H9 (cell line): ENCODE results near the gene ATP1A4. TPM values are rescaled to one million over a fixed set of nuclear protein-coding genes. Genes with fewer than 3 reads are reported as not detected.

Experiments
- DNase-seq: peaks from one replicate; pipeline ENCODE4 v3.0.0-alpha.2; 2017
- H2AFZ ChIP-seq: one replicate; pipeline ENCODE4 v1.6.1; 2013; ENCODE audit warnings: mild to moderate bottlenecking, low read length, control low read depth, moderate library complexity
- H2AK5ac ChIP-seq: 2 replicates; pipeline ENCODE4 v1.6.1; 2013; ENCODE audit warnings: low read length, control low read depth, mixed read lengths; ENCODE audit not compliant: insufficient read length
- H2BK120ac ChIP-seq: one replicate; pipeline ENCODE4 v1.6.1; 2013; ENCODE audit warnings: low read depth, mild to moderate bottlenecking, low read length, control low read depth, inconsistent platforms; ENCODE audit not compliant: poor library complexity, severe bottlenecking
- H2BK12ac ChIP-seq: 2 replicates; pipeline ENCODE4 v1.6.1; 2013; ENCODE audit warnings: low read length, control low read depth, mixed read lengths, low read depth; ENCODE audit not compliant: insufficient read length
- H2BK15ac ChIP-seq: 2 replicates; pipeline ENCODE4 v1.6.1; 2013; ENCODE audit warnings: low read depth, low read length, control low read depth
- H2BK20ac ChIP-seq: one replicate; pipeline ENCODE4 v1.6.1; 2013; ENCODE audit warnings: low read depth, mild to moderate bottlenecking, low read length, control low read depth, inconsistent platforms; ENCODE audit not compliant: poor library complexity, severe bottlenecking
- H2BK5ac ChIP-seq: 2 replicates; pipeline ENCODE4 v1.6.1; 2013; ENCODE audit warnings: low read length, control low read depth, mixed read lengths; ENCODE audit not compliant: insufficient read length
- H3K14ac ChIP-seq: 2 replicates; pipeline ENCODE4 v1.6.1; 2013; ENCODE audit warnings: low read length, control low read depth; ENCODE audit not compliant: insufficient read depth
- H3K18ac ChIP-seq: 2 replicates; pipeline ENCODE4 v1.6.1; 2013; ENCODE audit warnings: low read depth, mild to moderate bottlenecking, mixed read lengths, low read length, control low read depth; ENCODE audit not compliant: insufficient read length
- H3K23ac ChIP-seq: 2 replicates; pipeline ENCODE4 v1.6.1; 2013; ENCODE audit warnings: low read length, control low read depth, mixed read lengths, low read depth; ENCODE audit not compliant: insufficient read length
- H3K23me2 ChIP-seq: 2 replicates; pipeline ENCODE4 v1.6.1; 2013; ENCODE audit warnings: low read depth, mild to moderate bottlenecking, mixed read lengths, low read length, control low read depth; ENCODE audit not compliant: insufficient read length, poor library complexity, severe bottlenecking
- H3K27ac ChIP-seq: 2 replicates; pipeline ENCODE4 v1.5.1; 2013; ENCODE audit warnings: low read length, control low read depth, mixed read lengths, low read depth; ENCODE audit not compliant: insufficient read length
- H3K27me3 ChIP-seq: 2 replicates; pipeline ENCODE4 v1.6.1; 2013; ENCODE audit warnings: low read length, control low read depth, inconsistent platforms; ENCODE audit not compliant: insufficient read depth
- H3K4ac ChIP-seq: 2 replicates; pipeline ENCODE4 v1.6.1; 2013; ENCODE audit warnings: low read depth, mild to moderate bottlenecking, control low read depth, inconsistent platforms, low read length, moderate library complexity
- H3K4me1 ChIP-seq: 2 replicates; pipeline ENCODE4 v1.6.1; 2013; ENCODE audit warnings: low read length, control low read depth, inconsistent platforms; ENCODE audit not compliant: insufficient read depth
- H3K4me2 ChIP-seq: 2 replicates; pipeline ENCODE4 v1.6.1; 2013; ENCODE audit warnings: low read length, control low read depth, mixed read lengths; ENCODE audit not compliant: insufficient read length, insufficient read depth
- H3K56ac ChIP-seq: 2 replicates; pipeline ENCODE4 v1.6.1; 2013; ENCODE audit warnings: low read depth, mild to moderate bottlenecking, mixed read lengths, low read length, control low read depth; ENCODE audit not compliant: insufficient read length
- H3K79me1 ChIP-seq: 2 replicates; pipeline ENCODE4 v1.6.1; 2013; ENCODE audit warnings: low read depth, mild to moderate bottlenecking, moderate library complexity, low read length, control low read depth, inconsistent platforms; ENCODE audit not compliant: insufficient read depth, poor library complexity, severe bottlenecking
- H3K79me2 ChIP-seq: 2 replicates; pipeline ENCODE4 v1.6.1; 2013; ENCODE audit warnings: low read length, control low read depth, inconsistent platforms; ENCODE audit not compliant: insufficient read depth
- H3K9ac ChIP-seq: 2 replicates; pipeline ENCODE4 v1.6.1; 2013; ENCODE audit warnings: low read length, control low read depth, mixed read lengths; ENCODE audit not compliant: insufficient read length; ENCODE audit errors: extremely low read depth
- H3K9me3 ChIP-seq: one replicate; pipeline ENCODE4 v1.6.1; 2013; ENCODE audit warnings: low read depth, low read length, inconsistent platforms; ENCODE audit not compliant: control insufficient read depth
- H3T11ph ChIP-seq: one replicate; pipeline ENCODE4 v1.6.1; 2013; ENCODE audit warnings: mild to moderate bottlenecking, low read length, control low read depth, inconsistent platforms
- H4K20me1 ChIP-seq: one replicate; pipeline ENCODE4 v1.6.1; 2013; ENCODE audit not compliant: control insufficient read depth, insufficient read length, insufficient read depth
- H4K5ac ChIP-seq: 2 replicates; pipeline ENCODE4 v1.6.1; 2013; ENCODE audit warnings: low read depth, mild to moderate bottlenecking, mixed read lengths, low read length, control low read depth; ENCODE audit not compliant: insufficient read length
- H4K8ac ChIP-seq: replicated peaks from 2 replicates; pipeline ENCODE4 v1.6.1; 2013; ENCODE audit warnings: low read length, control low read depth, mixed read lengths, low read depth; ENCODE audit not compliant: insufficient read length
- H4K91ac ChIP-seq: 2 replicates; pipeline ENCODE4 v1.6.1; 2013; ENCODE audit warnings: low read depth, mild to moderate bottlenecking, moderate library complexity, mixed read lengths, low read length, control low read depth; ENCODE audit not compliant: insufficient read length
- H3K27ac Mint-ChIP-seq, 3 experiments: 2 replicates in 2 of 3; 3 replicates in 1 of 3; pipeline ENCODE4 v1.8.0; 2020 to 2021; ENCODE audit warnings: mixed read lengths in 3 of 3, mild to moderate bottlenecking in 1 of 3, moderate library complexity in 1 of 3
- H3K27me3 Mint-ChIP-seq: 2 replicates; pipeline ENCODE4 v1.8.0; 2021; ENCODE audit warnings: low read depth, mild to moderate bottlenecking, moderate library complexity, mixed read lengths
- H3K36me3 Mint-ChIP-seq, 3 experiments: 2 replicates in 2 of 3; 3 replicates in 1 of 3; pipeline ENCODE4 v1.8.0; 2020 to 2021; ENCODE audit warnings: low read depth in 3 of 3, mixed read lengths in 3 of 3; ENCODE audit not compliant: insufficient read depth in 1 of 3
- H3K4me1 Mint-ChIP-seq, 2 experiments: 2 replicates each; pipeline ENCODE4 v1.8.0; 2020; ENCODE audit warnings: mixed read lengths in 2 of 2
- H3K4me3 Mint-ChIP-seq, 2 experiments: 2 replicates in 1 of 2; 3 replicates in 1 of 2; pipeline ENCODE4 v1.8.0; 2020 to 2021; ENCODE audit warnings: mild to moderate bottlenecking in 2 of 2, mixed read lengths in 2 of 2, moderate library complexity in 1 of 2
- H3K9me3 Mint-ChIP-seq, 2 experiments: 2 replicates in 1 of 2; 3 replicates in 1 of 2; pipeline ENCODE4 v1.8.0; 2020; ENCODE audit warnings: mild to moderate bottlenecking in 2 of 2, mixed read lengths in 2 of 2, moderate library complexity in 1 of 2
- CTCF ChIP-seq: fragments of 200-600 bp; sonication (generic); conservative IDR thresholded peaks from 3 replicates; pipeline ENCODE4 v1.8.0; 2021; ENCODE audit warnings: antibody characterized with exemption, mild to moderate bottlenecking
- WGBS: extraction: QIAGEN DNeasy Blood & Tissue Kit; methylation state at CpG from one replicate; pipeline ENCODE4 v1.1.7; 2013; ENCODE audit warnings: missing lambda C conversion rate, low lambda C conversion rate, mixed read lengths; ENCODE audit not compliant: insufficient read length; ENCODE audit errors: extremely low coverage; 5-methylcytosine and 5-hydroxymethylcytosine counted together
- long read RNA-seq: library from polyadenylated mRNA; unstranded; transcript quantifications from one replicate; pipeline ENCODE4 v2.0.0, GENCODE V29; 2020
- total RNA-seq: library from RNA; stranded (reverse); gene quantifications from 2 replicates; pipeline ENCODE4 v1.2.1, GENCODE V29; 2021

ATP1A4 gene
- total RNA-seq, result 0.20 and 0.44 TPM in 2 replicates
- long read RNA-seq, partial matches to known transcripts, result 1 of 2 reads
- long read RNA-seq, other reads (novel, unspliced or antisense), result 1 of 2 reads

GRCh38 chr1:160151303-160151702, at the start of gene ATP1A4:
Gene ATP1A4, plus strand, starts transcription at chr1:160151603. Its CDS starts 438 bp downstream, at chr1:160152041.
- H4K91ac ChIP-seq, result no peak within 1 kb of the TSS
- no peak within 1 kb of the TSS for H3K27ac ChIP-seq
- H3K36me3 Mint-ChIP-seq, result no peaks in the 10 kb centered on the region
- H3T11ph ChIP-seq, result no peak within 1 kb of the TSS
- H3K18ac ChIP-seq, result no peak within 1 kb of the TSS
- H3K9me3 ChIP-seq, result no peaks in the 10 kb centered on the region
- no peak within 1 kb of the TSS for H2AFZ ChIP-seq
- no peak within 1 kb of the TSS for H2BK20ac ChIP-seq
- H2BK120ac ChIP-seq, result no peak within 1 kb of the TSS
- no peaks in the 10 kb centered on the region for H3K23me2 ChIP-seq
- H3K4me1 ChIP-seq, result no peaks in the 10 kb centered on the region
- no peak within 1 kb of the TSS; a peak in 2 of 7 replicates for H3K27ac Mint-ChIP-seq
- H2BK12ac ChIP-seq, result no peak within 1 kb of the TSS
- H4K8ac ChIP-seq, result no peak within 1 kb of the TSS
- no CpG with 5 or more reads among the region's 6 CpGs for WGBS
- no peak within 1 kb of the TSS for H3K14ac ChIP-seq
- no peak within 1 kb of the TSS for H3K9ac ChIP-seq
- H4K20me1 ChIP-seq, result no peaks in the 10 kb centered on the region
- no peaks in the 10 kb centered on the region for H3K4me1 Mint-ChIP-seq
- H3K27me3 Mint-ChIP-seq, result peaks cover 6% of the 10 kb centered on the region
- TF ChIP-seq CTCF, result no peak
- no peak for DNase-seq
- no peaks in the 10 kb centered on the region for H3K9me3 Mint-ChIP-seq
- H4K5ac ChIP-seq, result no peak within 1 kb of the TSS
- no peak within 1 kb of the TSS for H2BK5ac ChIP-seq
- no peak within 1 kb of the TSS for H3K4ac ChIP-seq
- no peaks in the 10 kb centered on the region for H3K79me2 ChIP-seq
- H3K79me1 ChIP-seq, result no peaks in the 10 kb centered on the region
- H2AK5ac ChIP-seq, result no peak within 1 kb of the TSS
- H2BK15ac ChIP-seq, result no peak within 1 kb of the TSS
- no peaks in the 10 kb centered on the region for H3K27me3 ChIP-seq
- H3K4me3 Mint-ChIP-seq, result no peak within 1 kb of the TSS
- H3K56ac ChIP-seq, result no peak within 1 kb of the TSS
- H3K4me2 ChIP-seq, result no peak within 1 kb of the TSS
- H3K23ac ChIP-seq, result no peak within 1 kb of the TSS
